HK-2 (cell line): Measurements from ENCODE around the gene DOK1.

Experiments
- DNase-seq: peaks from one replicate; pipeline ENCODE4 v3.0.0-alpha.2; 2018; ENCODE audit not compliant: unreplicated experiment

Gene DOK1

DNA sequence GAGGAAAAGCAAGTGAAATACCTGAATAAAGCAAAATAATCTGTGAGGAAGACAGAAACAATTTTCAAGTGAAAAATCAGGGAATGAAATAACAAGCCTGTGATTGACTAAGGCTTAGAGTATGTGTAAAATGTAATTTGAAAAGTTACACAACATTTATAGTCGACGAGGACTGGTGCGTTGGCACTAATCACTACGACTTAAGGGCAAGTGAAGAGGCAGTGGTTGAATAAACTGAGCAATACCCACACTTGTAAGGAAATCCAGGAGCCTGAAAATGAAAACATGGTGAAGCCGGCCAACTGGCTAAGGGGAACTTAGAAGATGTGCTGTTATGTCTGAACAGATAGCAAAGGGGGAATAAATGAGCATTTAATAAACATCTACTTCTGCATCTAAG is 13.4 kb downstream of the DOK1 start:
- DNase-seq, result no peak

DNA sequence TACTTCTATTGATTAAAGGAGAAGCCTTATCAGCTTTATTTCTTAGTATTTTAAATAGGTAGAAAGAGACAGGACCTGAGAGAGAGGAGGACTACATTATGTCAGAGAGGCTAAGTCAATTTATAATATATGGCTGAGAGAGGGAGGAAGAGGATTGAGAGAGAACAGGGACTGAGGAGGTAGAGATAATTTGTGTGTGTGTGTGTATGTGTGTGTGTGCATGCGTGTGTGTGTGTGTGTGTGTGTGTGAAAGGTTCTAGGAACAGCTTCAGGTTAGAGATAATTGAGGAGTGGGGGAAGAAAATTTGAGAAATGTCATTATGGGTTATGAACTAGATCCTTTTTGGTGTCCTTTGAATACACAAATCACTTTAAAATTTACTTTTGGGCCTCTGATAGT is 15.2 kb downstream of the DOK1 start:
- DNase-seq, result no peak

DNA sequence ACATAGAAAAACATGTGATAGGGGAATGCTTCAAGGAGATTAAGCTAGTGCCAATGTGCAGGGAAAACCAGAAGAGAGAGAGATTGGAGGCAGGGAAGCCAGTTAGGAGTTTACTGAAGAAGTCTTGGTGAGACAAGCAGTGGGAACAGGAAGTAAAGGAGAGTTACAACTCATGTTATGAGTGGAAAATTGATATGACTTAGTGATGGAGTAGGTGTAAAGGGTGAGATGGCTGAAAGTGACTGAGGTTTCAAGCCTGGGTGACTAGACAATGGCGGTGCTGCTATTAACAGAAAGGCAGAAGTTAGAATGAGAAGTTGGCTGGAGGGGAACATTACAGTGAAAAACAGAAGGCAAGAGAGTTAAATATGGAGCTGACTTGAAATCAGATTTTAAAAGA is 16.5 kb downstream of the DOK1 start:
- no peak for DNase-seq

DNA sequence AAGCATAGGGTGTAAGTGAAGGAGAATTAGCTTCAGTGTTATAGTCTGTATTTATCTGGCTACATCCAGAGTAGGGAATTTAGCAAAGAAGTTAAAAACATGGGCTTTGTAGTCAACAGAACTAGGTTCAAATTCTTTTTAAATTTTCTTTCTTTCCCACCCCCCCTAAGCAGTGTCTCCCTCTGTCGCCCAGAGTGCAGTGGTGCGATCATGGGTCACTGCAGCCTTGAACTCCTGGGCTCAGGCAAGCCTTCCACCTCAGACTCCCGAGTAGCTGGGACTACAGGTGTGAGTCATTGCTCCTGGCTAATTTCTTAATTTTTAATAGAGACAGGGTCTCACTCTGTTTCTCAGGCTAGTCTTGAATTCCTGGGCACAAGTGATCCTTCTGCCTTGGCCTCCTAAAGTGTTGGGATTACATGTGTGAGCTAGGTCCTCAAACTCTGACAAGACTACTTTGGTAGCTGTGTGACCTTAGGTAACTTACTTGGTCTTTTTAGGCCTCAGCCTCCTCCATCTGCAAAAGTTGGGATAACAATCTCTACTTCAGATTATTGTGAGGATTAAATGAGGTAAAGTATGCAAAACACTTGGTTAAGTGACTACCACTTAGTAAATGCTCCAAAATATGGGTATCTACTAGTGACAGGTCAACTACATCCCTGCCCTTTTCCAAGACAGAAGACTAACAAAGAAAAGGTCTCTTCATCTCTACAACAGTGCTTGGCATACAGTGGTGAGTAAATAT is 17.8 kb downstream of the DOK1 start:
- no peak for DNase-seq

DNA sequence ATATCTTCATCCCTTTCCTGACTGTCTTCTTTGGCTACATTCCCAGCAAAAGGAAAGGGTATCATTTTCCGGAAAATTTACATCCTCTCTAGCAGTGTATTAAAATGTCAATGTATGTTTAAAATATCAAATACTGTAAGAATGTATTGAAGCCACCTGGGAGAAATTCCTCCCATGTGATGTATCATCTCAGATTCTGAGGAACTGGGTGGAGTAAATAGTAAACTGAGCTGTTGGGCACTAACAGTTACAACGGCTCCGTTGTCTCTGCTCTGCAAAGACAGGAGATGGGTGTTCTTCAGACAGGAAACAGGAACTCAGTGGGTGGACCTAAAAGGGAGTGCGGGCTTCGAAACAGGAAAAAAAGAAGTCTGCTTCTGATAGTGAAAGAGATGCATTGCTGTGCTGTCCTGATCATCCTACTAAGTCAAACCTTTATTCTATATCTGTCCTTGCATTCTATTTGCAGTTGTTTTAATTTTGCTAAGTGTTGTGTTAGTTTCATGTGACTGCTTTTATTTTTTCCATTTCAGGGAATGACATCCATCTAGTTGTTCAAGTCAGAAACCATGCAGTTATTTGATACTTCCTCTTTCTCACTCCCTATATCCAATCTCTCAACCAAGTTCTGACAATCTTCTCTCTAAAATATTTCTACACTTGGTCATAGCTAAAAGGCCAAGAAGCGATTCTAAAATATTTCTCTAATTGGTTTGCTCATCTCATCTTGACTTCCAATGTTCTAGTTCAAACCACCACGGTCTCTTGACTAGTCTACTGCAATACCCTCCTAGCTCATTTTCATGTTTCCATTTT is 19.4 kb downstream of the DOK1 start:
- no peak for DNase-seq

DNA sequence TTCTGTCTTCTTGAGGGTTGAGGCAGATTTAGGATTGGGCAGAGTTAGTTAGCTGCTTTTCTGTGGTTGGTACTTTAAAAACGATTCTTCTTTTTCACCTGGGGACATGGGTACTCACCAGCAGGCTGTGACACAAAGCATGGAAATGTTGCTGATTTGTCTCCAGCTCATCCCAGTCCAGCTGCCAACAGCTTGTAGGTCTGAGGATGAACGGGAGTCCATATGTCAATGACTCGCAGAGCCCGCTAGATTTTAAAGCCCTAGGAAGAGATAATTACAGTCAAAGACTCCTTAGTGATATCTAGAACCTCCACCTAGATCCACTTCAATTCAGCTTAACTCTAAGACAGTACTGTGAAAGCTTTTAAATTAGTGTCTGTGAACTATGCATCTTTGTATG is 20.8 kb downstream of the DOK1 start:
- no peak for DNase-seq

DNA sequence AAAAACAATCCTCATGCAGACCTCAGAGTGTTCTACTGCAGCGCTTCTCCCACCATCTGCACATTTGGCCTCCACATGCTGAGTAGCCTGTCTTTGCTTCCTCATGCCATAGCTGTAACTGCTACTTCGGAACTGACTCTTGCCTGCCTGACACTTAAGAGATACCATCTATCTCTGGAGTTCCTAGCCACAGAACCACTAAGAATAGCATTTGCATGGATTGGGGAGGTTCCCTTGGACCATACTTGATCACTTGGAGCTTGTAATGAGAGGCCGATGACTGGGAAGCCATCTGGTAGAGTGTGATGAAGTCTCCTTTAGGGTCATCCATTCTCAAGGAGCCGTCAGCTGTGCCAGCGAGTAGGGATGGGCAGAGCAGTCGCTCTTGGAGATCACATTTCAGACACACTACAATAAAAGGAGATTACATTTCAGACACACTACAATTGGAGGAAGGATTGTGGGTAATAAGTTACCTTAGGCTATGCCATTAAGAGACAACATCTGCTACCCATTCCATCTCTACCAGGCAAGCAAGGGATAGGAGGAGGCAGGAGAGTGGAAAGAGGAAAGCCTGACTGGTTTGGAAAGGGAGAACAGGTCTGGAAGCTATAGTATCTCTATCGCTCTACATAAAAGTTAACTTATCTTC is 21.8 kb downstream of the DOK1 start:
- DNase-seq, result no peak

DNA sequence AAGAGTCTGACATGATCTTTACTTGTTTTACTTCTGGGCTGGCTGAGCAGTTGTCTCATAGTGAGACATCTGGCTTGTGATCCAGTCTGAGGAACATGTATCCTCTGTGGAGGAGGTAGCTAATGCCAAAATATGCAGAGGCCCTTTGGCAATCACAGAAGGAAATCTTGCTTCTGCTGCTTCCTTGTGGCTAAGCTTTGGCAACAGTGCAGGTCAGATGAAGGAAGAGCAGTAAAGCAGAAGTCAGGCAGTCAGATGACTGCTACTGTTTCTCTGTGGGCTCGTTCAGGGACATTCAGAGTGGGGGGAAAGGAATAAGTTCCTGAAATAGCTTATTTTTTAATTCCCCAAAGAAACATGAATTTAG is 22.3 kb downstream of the DOK1 start:
- DNase-seq, result no peak

DNA sequence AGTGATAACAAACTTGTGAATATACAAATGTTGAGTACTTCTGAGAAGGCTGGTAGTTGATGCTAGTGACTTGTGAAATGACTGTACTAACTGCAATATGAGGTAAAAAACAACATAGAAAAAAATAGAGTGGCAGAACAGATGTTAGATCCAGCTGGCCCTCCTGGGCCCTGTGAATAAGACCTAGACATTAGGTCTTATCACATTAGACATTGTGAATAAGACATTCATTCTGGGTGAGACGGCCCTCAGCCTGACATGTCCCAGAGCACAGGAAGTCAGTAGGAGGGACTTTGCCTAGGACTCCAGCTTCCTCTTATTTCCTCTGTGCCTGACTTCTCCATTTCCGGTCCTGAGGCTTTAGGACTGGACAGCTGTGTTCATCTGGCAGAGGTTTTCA is 22.9 kb downstream of the DOK1 start:
- DNase-seq, result no peak

DNA sequence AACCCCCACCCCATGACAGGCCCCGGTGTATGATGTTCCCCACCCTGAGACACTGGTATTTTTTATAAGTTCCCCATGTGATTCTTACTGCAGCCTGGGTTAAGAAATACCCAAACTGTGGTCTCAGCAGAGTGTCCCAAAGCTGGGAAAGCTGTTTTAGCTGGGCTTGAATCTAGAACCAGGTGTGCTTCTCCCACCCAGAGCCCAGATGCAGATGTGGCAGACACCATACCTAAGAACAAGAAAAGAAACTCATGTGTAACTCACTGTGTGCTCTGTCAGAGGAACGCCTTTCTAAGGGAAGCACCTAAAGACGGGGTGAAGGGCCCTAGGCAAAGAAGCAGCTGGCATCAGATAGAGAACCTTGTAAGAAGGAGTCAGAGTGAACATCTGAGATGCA is 23.9 kb downstream of the DOK1 start:
- no peak for DNase-seq

DNA sequence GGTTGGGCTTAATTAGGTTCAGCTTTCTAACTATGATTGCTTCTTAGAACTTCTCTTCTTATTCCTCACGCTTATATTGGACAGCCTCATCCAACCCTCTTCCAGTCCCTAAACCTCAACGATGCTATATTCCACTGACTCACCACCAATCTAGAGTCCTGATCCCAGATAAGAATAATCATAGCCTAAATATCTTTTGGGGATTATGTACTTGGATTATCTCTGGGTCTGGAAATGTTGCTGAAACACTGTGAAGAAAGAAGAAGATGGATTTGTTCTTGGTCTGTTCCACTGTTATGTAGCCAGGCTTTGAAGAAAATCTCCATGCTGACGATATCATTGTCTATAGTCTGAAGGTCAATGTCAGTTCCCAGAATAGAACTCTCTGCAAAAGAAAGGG is 26.9 kb downstream of the DOK1 start:
- DNase-seq, result no peak

DNA sequence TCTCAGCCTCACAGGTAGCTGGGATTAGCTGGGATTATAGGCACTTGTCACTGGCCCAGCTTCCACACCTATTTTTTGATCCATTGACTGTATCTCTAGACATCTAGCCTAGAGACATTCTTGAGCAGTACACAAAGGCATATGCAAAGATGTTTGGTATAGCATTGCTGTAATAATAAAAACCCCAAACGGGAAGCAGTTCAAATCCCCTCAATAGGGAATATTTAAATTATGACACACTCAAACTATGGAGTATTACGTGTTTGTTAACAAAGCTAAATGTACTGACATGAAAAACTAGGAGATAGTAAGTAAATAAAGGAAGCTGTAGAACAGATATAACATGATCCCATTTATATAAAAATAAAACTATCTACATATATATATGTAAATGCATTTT is 27.7 kb downstream of the DOK1 start:
- no peak for DNase-seq

DNA sequence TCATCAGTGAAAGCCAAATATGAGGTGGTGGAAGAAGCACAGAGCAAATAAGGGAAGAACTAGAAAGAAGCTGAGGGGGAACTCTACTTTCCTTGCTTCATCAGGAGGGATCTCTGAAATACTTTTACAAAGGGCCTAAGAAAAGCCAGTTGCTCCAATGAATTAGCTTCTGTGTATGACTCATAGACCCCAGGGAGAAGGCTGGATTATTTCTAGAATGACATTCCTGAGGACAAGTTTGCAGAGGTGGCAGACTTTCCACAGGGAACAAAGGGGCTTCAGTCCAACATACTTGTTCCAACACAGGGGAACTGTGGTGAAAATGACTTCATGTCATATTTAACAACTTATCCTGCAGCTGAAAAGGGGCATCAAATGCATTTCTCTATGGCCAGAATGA is 29.0 kb downstream of the DOK1 start:
- DNase-seq, result no peak

DNA sequence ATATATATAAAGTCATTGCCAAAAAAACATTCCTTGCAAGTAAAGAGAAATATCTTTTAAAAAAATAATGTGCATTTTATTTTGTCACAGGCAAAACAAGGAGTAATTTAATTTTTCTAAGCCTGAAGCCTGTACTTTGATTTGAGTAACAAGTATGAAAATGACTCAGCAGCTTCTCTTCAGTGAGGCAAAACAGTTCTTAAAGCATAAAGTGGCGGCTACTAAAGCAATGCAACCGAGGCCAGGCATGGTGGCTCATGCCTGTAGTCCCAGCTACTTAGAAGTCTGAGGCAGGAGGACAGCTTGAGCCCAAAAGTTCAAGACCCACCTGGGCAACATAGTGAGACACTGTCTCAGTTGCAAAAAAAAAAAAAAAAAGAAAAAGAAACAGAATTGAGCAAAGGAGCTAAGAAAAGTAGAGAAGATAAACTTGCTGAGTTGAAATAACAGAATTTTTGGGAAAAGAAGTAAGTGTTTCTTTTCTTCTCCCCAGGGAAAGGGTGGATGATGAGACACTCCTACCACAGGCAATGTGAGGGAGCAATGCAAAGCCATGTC is 29.6 kb downstream of the DOK1 start:
- no peak for DNase-seq

DNA sequence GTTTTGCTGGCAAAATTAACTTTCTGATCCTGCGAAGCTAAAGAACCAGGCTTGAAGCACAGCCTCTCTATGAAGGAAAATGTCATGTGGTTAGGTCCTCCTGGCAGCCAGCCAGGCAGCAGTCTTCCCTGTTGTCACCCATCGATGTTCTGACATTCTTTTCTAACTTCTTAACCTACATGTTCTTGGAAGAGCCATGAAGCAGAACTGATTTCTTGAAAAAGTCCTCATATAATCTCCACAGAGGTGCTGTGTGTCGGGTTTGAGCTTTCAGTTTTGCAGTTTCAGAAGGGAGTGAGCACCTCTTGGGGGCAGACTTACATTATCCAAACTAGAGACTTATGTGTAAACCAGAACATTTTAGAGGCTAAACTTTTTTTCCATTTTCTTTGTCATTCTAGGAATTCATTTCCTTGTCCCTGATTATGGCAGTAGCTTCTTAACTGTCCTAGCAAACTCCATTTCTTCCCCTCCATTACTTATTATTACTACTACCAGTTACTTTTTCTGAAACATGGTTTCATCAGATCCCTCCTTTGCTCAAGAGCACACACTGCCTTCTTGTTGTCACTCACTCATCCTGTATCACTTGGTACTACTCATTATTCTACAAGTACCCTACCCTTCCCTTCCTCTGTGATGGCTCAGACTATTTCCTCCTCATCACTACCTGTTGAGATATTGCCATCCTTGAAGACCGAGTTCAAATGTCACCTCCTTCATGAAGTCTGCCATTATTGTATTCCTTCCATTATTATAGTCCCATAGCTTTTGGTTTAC is 31.1 kb downstream of the DOK1 start:
- DNase-seq, result no peak

DNA sequence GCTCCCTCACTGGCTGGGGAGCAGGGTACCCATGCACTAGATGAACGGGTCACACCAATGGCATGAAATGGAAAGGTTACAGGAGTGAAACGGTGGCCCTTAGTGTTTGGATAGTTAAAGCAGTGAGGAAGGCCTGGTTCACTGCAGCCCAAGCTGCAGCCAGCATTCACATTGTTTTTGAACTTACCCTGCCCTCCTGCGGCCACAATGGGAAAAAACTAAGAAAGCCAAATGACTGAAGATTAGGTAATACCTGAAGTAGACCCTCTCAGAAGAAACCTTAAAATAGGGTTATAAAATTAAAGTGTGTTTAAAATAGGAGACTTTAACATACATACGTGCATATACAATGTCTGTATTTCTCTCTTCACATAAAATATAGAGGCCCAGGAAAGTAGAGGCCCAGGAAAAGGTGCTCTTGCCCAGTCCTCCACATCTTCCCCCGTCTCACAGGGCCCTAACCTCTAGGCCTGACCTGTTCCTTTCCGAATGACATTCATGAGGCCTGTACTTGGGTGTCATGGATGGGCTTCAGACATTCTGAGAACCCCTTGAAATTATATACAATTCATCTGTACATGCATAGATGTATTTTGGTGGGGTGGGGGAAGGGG is 33.3 kb downstream of the DOK1 start:
- DNase-seq, result peak; percentile 49

DNA sequence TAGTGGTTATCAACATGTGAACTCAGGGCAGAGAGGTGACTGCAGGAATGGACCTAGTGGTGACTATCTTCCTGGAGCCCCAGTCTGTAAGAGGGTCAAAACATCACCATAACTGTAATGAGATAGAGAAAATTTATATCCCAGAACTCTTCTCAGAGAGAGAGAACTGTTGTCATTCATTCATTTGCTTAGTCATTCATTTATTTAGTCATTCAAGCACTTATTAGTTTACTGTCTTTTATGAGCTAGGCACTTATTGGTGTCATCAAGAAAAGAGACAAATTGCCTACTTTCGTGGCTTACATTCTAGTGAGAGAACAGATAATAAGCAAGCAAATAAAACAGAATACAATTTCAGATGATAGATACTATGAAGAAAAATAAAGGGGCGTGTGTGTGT is 34.1 kb downstream of the DOK1 start:
- DNase-seq, result no peak

DNA sequence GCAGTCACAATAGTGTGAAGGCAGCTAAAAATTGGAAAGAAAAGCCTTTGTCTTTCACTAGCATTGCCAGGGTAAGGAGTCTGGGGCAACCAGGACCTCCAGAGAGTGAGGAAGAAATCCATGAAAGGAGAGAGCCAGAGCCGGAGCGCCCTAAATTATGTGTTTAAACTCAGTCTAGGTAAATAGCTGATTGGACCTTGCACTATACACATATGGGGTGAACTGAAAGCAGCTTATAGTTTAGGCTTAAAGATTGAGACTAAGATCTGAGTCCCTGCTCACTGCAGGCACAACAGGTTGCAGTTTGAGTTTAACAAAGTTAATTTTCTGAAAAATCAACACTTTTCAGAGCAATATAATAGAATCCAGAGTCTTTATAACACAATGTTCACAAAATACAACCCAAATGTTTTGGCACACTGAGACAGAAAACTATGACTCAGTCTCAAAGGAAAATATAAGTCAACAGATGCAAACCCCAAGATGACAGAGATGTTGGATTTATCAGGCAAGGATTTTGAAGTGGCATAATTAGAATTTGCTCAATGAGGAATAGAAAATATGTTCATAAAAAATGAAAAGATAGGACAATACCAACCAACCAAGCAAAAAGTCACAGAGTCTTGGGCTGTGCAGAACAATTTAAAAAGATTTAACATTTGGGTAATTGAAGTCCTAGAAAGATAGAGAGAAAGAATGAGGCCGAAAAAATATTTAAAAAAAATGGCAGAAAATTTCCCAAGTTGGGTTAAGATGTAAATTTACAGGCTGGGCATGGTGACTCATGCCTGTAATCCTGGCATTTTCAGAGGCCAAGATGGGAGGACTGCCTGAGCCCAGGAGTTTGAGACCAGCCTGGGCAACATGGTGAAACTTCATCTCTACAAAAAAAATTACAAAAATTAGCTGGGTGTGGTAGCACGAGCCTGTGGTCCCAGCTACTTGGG is 39.6 kb downstream of the DOK1 start:
- no peak for DNase-seq

DNA sequence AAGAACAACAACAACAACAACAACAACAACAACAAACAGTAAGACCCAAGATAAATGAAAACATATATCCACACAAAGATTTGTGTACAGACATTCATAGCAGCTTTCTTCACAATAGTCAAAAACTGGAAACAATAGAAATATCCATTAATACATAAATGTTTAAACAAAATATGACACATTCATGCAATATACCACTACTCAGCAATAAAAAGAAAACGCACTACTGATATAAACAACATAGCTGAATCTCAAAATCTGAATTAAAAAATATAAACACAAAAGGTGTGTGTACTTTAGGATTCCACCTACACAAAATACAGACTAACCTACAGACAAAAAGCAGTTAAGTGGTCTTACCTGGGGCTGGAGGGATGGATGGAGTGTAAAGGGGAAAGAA is 42.1 kb downstream of the DOK1 start:
- no peak for DNase-seq

DNA sequence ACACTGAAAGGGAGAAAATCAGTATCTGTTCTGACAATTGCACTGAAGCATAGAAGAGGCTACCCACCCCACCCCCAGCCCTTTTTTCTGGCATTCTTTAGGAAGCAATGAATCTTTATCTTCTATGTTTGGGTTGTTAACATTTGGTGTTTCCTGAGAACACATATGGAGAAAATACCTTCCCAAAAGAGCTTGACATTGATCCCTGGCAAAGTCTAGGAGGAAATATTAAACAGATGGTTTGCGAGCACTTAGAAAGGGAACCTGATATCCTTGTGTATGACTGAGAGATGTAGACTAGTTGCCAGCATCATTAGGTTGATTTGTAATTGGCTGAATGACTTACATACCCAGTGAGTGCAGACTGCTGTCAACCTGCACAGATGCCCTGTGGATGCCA is 42.9 kb downstream of the DOK1 start:
- DNase-seq, result no peak
